Suprapubic skin (tissue), 2 donors: ENCODE results near the gene HSPB9.

Experiments used
- EP300 ChIP-seq: sonication (generic); formaldehyde crosslinking; IDR thresholded peaks from one replicate; pipeline ENCODE4 v1.6.1; 2017; ENCODE audit warnings: antibody characterized with exemption
- POLR2A ChIP-seq, 2 donors: fragments of 450-650 bp; IDR thresholded peaks; one replicate each; pipeline ENCODE4 v1.6.1; 2017; ENCODE audit warnings: antibody characterized with exemption in 2 of 2, mild to moderate bottlenecking in 2 of 2, moderate library complexity in 2 of 2

GRCh38 chr17:42075789-42076188 lies 46.8 kb upstream of the HSPB9 start:
- TF ChIP-seq POLR2A (IDR thresholded peaks at IDR 0.05): no peak
- TF ChIP-seq EP300: no peak
